Measurements from ENCODE around the gene ZDHHC5. TPM values are rescaled to one million over a fixed set of nuclear protein-coding genes. Genes with fewer than 3 reads are reported as not detected.

Gene ZDHHC5
- total RNA-seq, 4 donors from 2014 or later = 61.4 to 98.4 (median 76.7) TPM

DNA sequence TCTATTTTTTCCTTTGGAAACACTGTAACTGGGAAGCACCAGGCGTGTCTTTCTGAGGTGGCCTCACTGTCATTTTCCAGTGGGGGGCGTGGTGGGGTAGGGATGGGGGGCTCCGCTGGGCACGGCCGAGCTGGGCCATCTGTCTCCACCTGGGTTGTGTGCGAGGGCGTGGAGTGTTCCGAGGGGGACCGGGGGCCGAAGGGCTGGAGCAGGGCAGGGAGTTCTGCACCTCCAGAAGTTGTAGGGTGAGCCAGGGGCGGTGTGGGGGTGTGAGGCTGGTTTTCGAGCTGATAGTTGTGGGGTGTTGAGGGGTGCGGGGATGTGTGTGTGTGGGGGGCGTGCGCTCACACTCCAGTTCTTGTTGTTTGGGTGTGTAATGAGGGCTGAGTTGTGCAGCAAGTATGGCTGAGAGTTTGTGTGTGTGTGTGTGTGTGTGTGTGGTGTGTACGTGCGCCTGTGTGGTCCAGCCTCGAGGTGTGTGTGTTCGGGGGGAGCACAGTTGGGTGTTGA, 29.0 kb upstream of the ZDHHC5 start:
- H3K36me3 ChIP-seq = no peaks in the 10 kb centered on the region
- intact Hi-C loops (cut with DNase I) = loop anchor here (10.0 kb wide), 1 partner anchor 294 kb away; no protein-coding TSS in a partner anchor
- H3K4me1 ChIP-seq = peaks cover 12 to 42% (median 20%) of the 10 kb centered on the region in 3 donors
- H3K27me3 ChIP-seq = peaks cover 0 to 5% (median 0%) of the 10 kb centered on the region in 4 donors
- no peaks in the 10 kb centered on the region for H3K9me3 ChIP-seq
- 0 to 3% methylated on average over 8 to 9 of the region's 19 CpGs for WGBS, 2 donors
- peak overlapping the region; percentile 50 to 90 (median 63) for H3K4me3 ChIP-seq
- DNase-seq = no peak
- peak overlapping the region; percentile 68 to 90 (median 82) for H3K27ac ChIP-seq
- no peak for TF ChIP-seq POLR2A (IDR thresholded peaks at IDR 0.05)
- TF ChIP-seq, protein P1, sequence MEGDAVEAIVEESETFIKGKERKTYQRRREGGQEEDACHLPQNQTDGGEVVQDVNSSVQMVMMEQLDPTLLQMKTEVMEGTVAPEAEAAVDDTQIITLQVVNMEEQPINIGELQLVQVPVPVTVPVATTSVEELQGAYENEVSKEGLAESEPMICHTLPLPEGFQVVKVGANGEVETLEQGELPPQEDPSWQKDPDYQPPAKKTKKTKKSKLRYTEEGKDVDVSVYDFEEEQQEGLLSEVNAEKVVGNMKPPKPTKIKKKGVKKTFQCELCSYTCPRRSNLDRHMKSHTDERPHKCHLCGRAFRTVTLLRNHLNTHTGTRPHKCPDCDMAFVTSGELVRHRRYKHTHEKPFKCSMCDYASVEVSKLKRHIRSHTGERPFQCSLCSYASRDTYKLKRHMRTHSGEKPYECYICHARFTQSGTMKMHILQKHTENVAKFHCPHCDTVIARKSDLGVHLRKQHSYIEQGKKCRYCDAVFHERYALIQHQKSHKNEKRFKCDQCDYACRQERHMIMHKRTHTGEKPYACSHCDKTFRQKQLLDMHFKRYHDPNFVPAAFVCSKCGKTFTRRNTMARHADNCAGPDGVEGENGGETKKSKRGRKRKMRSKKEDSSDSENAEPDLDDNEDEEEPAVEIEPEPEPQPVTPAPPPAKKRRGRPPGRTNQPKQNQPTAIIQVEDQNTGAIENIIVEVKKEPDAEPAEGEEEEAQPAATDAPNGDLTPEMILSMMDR (IDR thresholded peaks at IDR 0.05) = no peak

DNA sequence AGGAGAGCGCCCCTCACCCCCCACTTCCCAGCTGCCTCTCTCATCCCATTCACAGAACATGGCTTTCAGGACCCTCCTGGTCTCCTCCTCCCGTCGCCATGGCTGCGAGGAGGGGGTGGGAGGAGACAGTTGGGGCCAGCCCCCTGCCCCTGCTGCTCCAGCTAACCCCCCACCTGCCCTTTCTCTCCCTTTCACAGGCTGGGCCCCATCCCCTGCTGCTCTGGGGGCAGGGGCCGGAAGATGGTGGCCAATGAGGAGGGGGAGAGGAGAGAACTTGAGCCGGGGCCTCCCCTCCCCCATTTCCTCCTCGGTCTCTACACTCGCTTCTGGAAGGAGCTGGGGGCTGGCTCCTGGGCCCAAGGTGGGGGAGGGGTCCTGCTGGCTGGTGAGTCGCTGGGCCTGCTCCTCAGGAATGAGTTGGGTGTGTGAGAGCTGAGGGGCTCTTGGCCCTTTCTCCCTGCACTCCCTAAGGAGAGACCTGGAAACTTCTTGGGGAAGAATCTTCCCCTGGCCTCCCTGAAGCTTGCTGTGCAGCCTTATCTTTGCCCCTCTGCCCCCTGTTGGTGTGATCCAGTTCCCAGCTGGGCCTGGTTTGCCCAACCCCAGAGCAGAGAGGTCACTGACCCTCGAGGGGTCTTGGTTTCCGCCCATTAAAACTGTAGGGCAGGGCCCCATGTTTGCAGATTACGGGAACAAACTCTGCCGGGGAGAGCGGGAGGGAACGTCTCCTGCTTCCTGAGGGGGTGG, 28.4 kb upstream of the ZDHHC5 start:
- intact Hi-C loops (cut with DNase I) = loop anchor here (5.0 to 10.0 kb wide), 2 partner anchors 72 to 295 kb away; partner anchors contain the start of gene UBE2L6
- DNase-seq = no peak
- no peaks in the 10 kb centered on the region for H3K9me3 ChIP-seq
- H3K36me3 ChIP-seq = no peaks in the 10 kb centered on the region
- peaks cover 0 to 5% (median 0%) of the 10 kb centered on the region in 4 donors for H3K27me3 ChIP-seq
- TF ChIP-seq, protein P1 (IDR thresholded peaks at IDR 0.05) = no peak
- no peak for TF ChIP-seq POLR2A (IDR thresholded peaks at IDR 0.05)
- peaks cover 12 to 45% (median 22%) of the 10 kb centered on the region in 3 donors for H3K4me1 ChIP-seq
- 14 to 33% methylated on average over 1 to 3 of the region's 15 CpGs for WGBS, 2 donors
- peak overlapping the region; percentile 50 to 90 (median 63) for H3K4me3 ChIP-seq
- H3K27ac ChIP-seq = peak overlapping the region in 2 of 4 donors; percentile 9 to 90

DNA sequence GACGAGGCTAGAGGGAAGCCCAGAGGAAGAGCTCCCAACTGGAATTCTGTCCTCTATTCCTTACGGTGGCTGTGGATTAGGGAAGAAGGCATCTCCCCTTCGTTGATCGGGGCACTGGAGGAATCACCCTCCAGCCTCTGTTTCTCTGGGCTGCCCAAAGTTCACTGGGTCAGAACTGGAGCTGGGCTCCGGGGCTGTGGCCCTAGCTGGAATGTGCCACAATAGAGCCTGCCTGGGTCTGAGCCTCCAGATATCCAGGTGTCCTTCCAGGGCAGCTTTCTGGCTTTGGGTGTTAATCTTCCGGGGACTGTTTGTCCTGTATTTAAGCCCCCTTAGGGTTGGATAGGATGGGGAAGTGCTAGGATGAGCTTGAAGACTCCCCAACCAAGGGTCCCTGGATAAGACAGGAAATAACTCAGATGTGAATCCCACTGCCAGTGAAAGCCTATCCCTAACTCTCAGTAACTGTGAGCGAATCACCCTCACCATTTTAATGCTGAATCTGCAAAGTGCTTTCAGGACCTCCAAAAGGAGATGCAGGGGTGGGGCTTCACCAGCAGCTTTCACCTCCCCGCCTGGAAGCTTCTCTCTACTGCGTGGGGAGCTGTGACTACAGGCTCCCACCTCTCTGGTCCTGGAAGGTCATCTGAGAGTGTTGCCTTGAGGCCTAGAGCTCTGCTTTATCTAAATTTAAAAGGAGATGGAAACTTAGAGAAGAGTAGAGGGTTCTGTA, 27.7 kb upstream of the ZDHHC5 start:
- H3K9me3 ChIP-seq = no peaks in the 10 kb centered on the region
- peak overlapping the region in 2 of 4 donors; percentile 72 to 90 for H3K4me3 ChIP-seq
- H3K36me3 ChIP-seq = no peaks in the 10 kb centered on the region
- 50 to 66% methylated on average over 2 to 4 of the region's 9 CpGs for WGBS, 2 donors
- peaks cover 0 to 5% (median 0%) of the 10 kb centered on the region in 4 donors for H3K27me3 ChIP-seq
- TF ChIP-seq, protein P1 (IDR thresholded peaks at IDR 0.05) = no peak
- no peak for TF ChIP-seq POLR2A (IDR thresholded peaks at IDR 0.05)
- H3K27ac ChIP-seq = peak overlapping the region in 2 of 4 donors; percentile 9 to 90
- intact Hi-C loops (cut with DNase I) = loop anchor here (5.0 kb wide), 1 partner anchor 73 kb away; the partner anchor contains the start of gene UBE2L6
- no peak for DNase-seq
- H3K4me1 ChIP-seq = peaks cover 18 to 53% (median 28%) of the 10 kb centered on the region in 3 donors

DNA sequence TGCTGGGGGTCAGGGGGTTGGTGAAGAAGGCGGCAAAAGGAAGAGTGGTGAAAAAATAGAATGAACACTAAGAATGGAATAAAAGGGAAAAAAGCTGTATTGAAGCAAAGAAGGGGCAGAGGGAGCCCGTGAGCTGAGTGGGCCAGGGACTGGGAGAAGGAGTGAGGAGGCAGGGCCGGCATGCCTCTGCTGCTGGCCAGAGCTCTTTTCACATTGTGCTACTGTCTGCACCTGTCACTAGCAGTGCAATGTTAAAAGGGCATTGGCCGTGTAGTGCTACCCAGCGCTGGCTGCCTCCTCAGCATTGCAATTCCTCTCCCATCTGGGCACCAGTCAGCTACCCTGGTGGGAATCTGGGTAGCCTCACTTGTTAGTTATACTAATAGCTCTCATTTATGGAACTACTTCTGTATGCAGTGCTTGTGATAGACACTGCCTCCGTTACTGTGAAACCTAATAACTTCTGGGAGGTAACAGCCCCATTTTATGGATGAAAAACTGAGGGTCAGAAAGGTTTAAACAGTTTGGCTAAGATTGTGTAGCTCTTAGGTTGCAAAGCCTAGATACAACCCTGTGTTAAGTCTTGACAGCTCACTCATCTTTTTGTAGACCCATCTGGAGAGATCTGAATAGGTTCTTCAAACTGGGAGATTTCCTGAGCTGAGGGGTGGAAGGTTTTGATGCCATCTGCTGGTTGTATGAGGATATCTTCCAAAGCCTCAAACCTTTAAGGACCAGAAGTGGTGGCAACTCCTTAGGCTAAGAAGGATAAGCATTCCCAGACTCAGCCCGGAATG, 26.7 kb upstream of the ZDHHC5 start:
- Histone ChIP-seq H3K36me3 (no peaks in the 10 kb centered on the region), H3K9me3 (no peaks in the 10 kb centered on the region), H3K4me1 (peaks cover 26 to 63% (median 31%) of the 10 kb centered on the region in 3 donors), H3K4me3 (no peak overlapping the region), H3K27me3 (peaks cover 0 to 13% (median 0%) of the 10 kb centered on the region in 4 donors), H3K27ac (no peak overlapping the region)
- intact Hi-C loops (cut with DNase I) = loop anchor here (5.0 kb wide), 1 partner anchor 74 kb away; the partner anchor contains the start of gene UBE2L6
- TF ChIP-seq POLR2A (IDR thresholded peaks at IDR 0.05) = no peak
- TF ChIP-seq, protein P1 (IDR thresholded peaks at IDR 0.05) = peak; percentile 21 to 68 (median 52)
- 52 to 55% methylated on average over 6 to 7 of the region's 7 CpGs for WGBS, 2 donors
- DNase-seq = no peak

Data from esophagus squamous epithelium (tissue), 5 donors.